DMS153 (cell line): ENCODE results near the gene TFG.

Experiments used
- DNase-seq: peaks from one replicate; lab custom pipeline; 2025; lab: John Stamatoyannopoulos, UW

Gene TFG

GRCh38 chr3:100798012-100798411, 88.7 kb downstream of the TFG start:
- no peak for DNase-seq
